GM18505 (cell line): ENCODE data around the gene LAMA1.

ENCODE experiments used
- ATAC-seq: cut with Tn5 transposase; IDR thresholded peaks from one replicate; pipeline ENCODE4 v1.9.1; 2021; ENCODE audit not compliant: unreplicated experiment
- POLR2A ChIP-seq: IDR thresholded peaks from 4 replicates; pipeline ENCODE4 v1.6.1; 2011; ENCODE audit warnings: borderline replicate concordance; ENCODE audit not compliant: insufficient read depth, insufficient read length; ENCODE audit errors: extremely low read depth

LAMA1 gene

GRCh38 chr18:7021994-7022840, 95.4 kb downstream of the LAMA1 start:
- no peak for ATAC-seq
- no peak for TF ChIP-seq POLR2A

- TF ChIP-seq POLR2A = no peak
- ATAC-seq = no peak
Observed at GRCh38 chr18:7020995-7021777, 96.4 kb downstream of the LAMA1 start.

GRCh38 chr18:7017013-7017412, 100.6 kb downstream of the LAMA1 start:
- no peak for ATAC-seq
- TF ChIP-seq POLR2A = no peak

GRCh38 chr18:7011142-7011541, 106.5 kb downstream of the LAMA1 start:
- ATAC-seq = no peak
- TF ChIP-seq POLR2A = no peak

- no peak for ATAC-seq
- TF ChIP-seq POLR2A = no peak
Observed at GRCh38 chr18:7004009-7004408, 113.6 kb downstream of the LAMA1 start.

- no peak for ATAC-seq
- TF ChIP-seq POLR2A = no peak
Observed at GRCh38 chr18:7002107-7002506, 115.5 kb downstream of the LAMA1 start.

GRCh38 chr18:7000484-7001096, 117.0 kb downstream of the LAMA1 start:
- no peak for TF ChIP-seq POLR2A
- ATAC-seq = no peak

- no peak for TF ChIP-seq POLR2A
- ATAC-seq = no peak
Observed at GRCh38 chr18:6997808-6998207, 119.8 kb downstream of the LAMA1 start.

- no peak for TF ChIP-seq POLR2A
- ATAC-seq = no peak
Observed at GRCh38 chr18:6994771-6995430, 122.7 kb downstream of the LAMA1 start.

- no peak for ATAC-seq
- no peak for TF ChIP-seq POLR2A
Observed at GRCh38 chr18:6994056-6994770, 123.4 kb downstream of the LAMA1 start.

GRCh38 chr18:6992761-6993160, 124.8 kb downstream of the LAMA1 start:
- ATAC-seq = no peak
- no peak for TF ChIP-seq POLR2A

GRCh38 chr18:6983366-6983765, 134.2 kb downstream of the LAMA1 start:
- no peak for TF ChIP-seq POLR2A
- ATAC-seq = no peak

GRCh38 chr18:6982398-6982797, 135.2 kb downstream of the LAMA1 start:
- TF ChIP-seq POLR2A = no peak

GRCh38 chr18:6980363-6980762, 137.2 kb downstream of the LAMA1 start:
- TF ChIP-seq POLR2A = no peak
- ATAC-seq = no peak

More at GRCh38 chr18:6982398-6982797, 135.2 kb downstream of the LAMA1 start:
- ATAC-seq = no peak
